GM10266 (cell line): ENCODE measurements around the gene SLC43A3.

ENCODE experiments used
- DNase-seq: peaks from one replicate; pipeline ENCODE4 v3.0.0; 2012; ENCODE audit errors: extremely low spot score
- CTCF ChIP-seq: IDR thresholded peaks from 2 replicates; pipeline ENCODE4 v1.5.1; 2012; ENCODE audit warnings: mild to moderate bottlenecking, low read depth; ENCODE audit not compliant: control insufficient read depth, insufficient read depth; ENCODE audit errors: missing control alignments

Gene SLC43A3

GRCh38 chr11:57390535-57390934, 36.4 kb downstream of the SLC43A3 start, which contains the start of gene PRG2:
Gene PRG2, minus strand, starts transcription at chr11:57390650. Its CDS starts 706 bp downstream, at chr11:57389944.
- no peak for TF ChIP-seq CTCF
- DNase-seq: no peak

GRCh38 chr11:57387289-57388030, 39.5 kb downstream of the SLC43A3 start:
- DNase-seq: no peak
- no peak for TF ChIP-seq CTCF

- no peak for DNase-seq
- no peak for TF ChIP-seq CTCF
Measured at GRCh38 chr11:57386178-57386940, 40.6 kb downstream of the SLC43A3 start.

GRCh38 chr11:57380975-57381374, 45.9 kb downstream of the SLC43A3 start, which contains the start of gene PRG3:
Gene PRG3, minus strand, starts transcription at chr11:57381150. Its CDS starts 442 bp downstream, at chr11:57380708.
- no peak for DNase-seq
- TF ChIP-seq CTCF: no peak

GRCh38 chr11:57379732-57380131, 47.2 kb downstream of the SLC43A3 start:
- TF ChIP-seq CTCF: no peak
- DNase-seq: no peak

GRCh38 chr11:57378186-57378585, 48.7 kb downstream of the SLC43A3 start:
- TF ChIP-seq CTCF: no peak
- DNase-seq: no peak

- no peak for TF ChIP-seq CTCF
Measured at GRCh38 chr11:57377107-57377506, 49.8 kb downstream of the SLC43A3 start.

More at GRCh38 chr11:57377107-57377506, 49.8 kb downstream of the SLC43A3 start:
- DNase-seq: no peak
